NCI-H146 treated with DMSO at 0.1 percent for 48 hours (cell line): ENCODE results near the gene CLSTN2.

Source experiments
- DNase-seq: peaks from one replicate; lab custom pipeline; 2025; ENCODE audit not compliant: unreplicated experiment; lab: John Stamatoyannopoulos, UW

CLSTN2 gene

DNA sequence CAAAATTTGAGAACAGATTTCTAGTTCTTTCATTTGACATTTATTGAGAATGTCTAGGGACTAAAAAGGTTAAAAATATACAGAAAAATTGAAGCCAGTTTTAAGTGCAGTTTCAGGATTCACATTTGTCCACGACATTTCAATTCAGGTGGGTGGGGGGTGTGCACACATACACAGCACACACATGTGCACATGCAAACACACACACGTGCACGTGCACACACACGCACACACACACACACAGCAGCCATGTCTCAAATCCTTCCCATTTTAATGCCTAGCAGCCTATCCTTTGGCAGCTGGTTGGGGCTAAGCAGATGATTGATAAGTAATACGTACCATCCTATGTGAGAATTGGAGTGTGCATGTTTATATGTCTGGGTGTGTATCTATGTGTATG is 504.5 kb downstream of the CLSTN2 start:
- no peak for DNase-seq

DNA sequence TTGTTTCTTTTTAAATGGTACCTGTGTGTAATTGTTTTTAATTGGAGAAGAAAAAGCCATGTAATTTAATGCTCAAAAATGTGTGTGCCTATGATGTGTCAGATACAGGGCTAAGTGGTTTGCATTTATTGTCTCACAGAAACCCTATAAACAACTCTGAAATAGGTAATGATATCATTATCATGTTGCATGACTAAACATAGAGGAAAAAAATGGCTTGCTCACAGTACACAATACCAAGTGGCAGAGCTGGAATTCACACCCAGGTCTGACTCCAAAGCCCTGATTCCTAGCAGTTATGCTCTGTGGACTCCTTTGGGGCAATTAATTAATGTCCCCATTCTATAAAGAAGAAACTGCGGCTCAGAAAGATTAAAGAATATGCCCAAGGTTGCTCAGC is 505.5 kb downstream of the CLSTN2 start:
- no peak for DNase-seq

DNA sequence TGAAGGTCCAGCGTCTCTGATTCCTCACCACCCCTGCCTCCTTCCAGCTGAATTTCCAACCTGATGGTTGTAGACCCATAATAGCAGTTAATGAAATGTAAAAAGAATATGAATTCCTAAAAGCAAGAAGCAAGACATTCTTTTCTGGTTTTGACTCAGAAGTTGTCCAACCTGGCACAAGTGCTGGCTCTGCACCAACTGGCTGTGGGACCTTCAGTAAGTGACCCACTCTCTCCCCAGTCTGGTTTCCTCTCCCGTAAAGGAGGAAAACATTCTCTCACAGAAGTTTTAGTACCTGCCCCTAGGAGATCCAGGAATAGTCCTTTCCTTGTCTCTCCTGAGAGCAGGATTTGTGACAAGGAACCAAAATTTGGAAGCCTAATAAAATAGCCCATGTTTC is 506.0 kb downstream of the CLSTN2 start:
- DNase-seq: no peak

DNA sequence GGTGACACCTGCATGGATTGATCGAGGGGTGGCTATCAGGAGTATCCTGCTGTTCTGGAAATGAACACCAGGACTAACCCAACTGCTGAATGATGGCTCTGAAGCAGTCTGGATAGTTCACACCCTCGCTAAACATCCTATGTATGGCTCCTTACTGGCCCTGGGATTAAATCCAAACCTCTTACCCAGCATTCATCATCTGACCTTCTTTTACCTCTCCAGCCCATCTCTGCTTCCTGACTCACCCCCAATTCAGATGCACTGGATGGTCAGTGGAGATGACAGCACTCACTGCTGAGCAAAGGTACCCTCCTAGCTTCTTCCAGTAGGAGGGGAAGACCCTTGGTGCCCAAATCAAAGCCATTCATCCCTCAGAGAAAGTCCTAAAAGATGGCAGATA is 507.6 kb downstream of the CLSTN2 start:
- no peak for DNase-seq

DNA sequence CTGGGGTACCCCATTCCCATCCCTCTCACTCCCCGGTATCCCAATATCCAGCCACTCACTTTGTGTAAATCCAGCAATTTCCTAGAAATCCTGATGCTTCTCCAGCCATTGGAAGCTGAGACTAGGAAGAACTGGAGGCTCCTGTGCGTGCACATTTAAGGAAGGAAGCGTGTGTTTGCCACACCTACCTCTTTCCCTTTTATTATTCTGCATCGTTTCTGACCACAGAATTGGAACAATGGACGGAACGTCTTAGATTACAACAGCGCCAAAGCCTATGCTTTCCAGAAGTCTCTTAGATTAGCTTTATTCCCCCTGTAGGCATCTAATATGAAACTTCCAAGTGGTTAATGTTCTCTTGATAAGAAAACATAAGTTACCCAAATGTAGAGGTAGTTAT is 508.1 kb downstream of the CLSTN2 start:
- no peak for DNase-seq

DNA sequence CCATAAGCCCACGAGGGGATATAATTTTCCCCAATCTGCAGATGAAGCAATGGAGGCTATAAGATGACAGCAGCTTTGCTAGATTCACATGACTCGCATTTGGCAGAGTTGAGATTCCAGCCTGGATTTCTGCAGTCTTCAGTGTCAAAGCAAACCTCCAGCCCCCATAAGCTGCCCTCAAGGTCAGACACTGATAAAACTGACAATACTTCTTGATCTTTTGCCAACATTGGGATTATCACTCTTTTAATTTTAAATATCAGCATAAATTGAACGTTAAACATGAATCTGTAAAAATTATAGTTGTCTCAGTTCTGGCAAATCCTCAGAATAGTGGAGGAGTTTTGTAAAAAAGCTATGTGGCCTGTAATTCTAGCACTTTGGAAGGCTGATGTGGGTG is 508.8 kb downstream of the CLSTN2 start:
- DNase-seq: no peak

DNA sequence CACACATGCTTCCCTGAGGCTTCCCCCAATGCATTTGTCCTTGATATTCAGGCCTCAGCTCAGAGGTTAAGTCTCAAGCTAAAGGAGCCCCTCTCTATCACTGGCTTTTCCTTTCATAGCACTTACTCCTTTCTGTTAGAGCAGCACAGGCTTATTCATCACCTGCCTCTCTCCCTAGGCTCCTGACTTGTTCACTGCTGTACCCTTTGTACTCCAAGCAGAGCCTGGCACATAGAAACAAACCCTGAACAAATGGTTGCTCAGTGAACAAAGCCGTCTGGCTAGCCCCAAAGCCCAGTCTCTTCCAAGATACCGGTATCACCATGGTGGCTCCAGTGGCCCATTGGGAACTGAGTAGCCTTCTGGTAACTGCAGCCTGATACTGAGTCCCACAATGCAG is 511.7 kb downstream of the CLSTN2 start:
- no peak for DNase-seq

DNA sequence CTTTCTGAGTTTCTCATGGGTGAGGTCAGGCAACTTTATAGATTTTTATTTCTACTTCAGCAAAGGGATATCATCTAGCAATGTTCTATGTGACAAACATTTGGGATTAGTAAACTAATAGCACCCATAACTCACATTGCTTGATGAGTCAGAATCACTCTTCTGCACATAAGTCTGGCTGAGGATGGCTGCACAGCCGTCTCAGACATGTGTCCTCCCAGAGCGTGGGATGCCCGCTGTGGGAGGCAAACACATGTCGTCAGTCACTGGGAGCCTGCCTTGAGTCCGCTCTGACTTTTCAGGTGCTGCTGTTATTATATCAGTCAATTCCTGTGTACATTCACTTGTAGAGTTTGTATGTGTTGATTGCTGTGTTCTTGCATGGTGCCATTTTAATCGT is 512.2 kb downstream of the CLSTN2 start:
- DNase-seq: no peak

DNA sequence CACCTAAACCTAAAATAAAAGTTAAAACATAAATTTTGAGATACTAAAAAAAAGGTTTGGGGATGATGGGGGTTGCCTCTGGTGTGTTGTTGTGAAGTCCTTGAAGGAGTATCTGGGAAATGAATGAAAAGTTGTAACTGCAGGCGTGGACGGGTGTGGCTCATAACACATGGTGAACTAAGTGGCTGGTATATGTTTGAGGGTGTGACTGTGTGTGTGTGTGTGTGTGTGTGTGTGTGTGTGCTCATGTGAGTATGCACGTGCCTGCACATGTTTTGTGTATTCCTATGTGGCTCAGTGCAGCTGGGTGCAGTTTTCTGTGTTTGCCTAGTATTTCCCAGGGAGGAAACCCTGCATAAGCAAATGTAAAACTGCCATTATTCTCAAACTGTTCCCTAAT is 513.0 kb downstream of the CLSTN2 start:
- DNase-seq: no peak

DNA sequence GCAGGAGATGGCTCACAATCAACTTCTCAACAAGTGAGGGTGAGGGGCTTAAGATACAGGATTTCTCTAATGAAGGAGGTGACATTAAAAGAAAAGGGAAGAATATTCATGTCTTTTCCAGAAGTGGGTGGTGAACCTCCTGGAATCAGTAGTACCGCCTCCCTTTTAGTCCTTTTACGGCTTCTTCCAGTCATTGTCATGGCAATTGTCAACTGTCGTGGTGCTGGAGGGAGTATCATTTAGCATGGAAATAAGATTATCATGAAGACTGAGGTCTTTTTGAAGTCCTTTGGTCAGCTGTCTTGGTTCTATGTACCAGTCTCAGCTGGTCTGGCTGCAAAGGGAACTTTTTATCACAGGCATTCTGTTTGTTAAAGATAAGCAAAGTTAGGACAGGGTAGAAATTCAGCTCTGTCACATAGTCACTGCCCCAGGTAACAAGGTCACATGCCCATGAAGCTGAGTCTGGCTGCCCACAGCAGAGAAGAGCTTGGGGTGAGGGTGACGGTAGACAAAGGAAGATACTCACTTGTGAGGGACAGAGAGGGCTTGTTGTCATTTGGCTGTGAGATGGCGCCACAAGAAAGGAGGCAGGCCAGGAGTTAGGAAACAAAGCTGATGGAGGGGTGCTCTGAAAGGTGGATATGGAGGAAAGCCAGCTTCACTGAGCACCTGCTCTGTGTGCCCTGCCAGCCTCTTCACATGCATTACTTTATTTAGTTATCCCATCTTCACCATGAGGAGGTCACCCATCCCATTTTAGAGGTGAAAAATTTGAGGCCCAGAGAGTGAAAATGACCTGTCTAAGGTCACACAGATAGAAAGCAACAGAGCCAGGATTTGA is 514.6 kb downstream of the CLSTN2 start:
- DNase-seq: no peak

DNA sequence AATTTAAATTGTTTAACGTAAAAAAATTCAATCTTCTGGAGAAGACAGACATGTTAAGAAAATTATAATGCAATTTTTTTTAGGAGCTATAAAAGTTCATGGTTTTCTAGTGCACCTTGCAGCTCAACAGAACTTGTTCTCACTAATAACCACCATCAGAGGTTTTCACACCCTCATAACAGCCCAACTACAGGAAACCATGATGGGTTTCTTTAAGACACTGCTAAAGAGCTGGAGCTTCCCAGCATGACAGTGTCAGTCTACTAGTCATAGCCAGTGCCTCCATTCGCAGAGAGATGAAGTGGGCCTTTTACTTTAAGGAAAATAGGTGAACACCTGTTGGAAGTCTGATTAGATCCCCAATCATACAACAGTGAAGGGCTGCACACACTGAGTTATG is 518.8 kb downstream of the CLSTN2 start:
- DNase-seq: no peak

DNA sequence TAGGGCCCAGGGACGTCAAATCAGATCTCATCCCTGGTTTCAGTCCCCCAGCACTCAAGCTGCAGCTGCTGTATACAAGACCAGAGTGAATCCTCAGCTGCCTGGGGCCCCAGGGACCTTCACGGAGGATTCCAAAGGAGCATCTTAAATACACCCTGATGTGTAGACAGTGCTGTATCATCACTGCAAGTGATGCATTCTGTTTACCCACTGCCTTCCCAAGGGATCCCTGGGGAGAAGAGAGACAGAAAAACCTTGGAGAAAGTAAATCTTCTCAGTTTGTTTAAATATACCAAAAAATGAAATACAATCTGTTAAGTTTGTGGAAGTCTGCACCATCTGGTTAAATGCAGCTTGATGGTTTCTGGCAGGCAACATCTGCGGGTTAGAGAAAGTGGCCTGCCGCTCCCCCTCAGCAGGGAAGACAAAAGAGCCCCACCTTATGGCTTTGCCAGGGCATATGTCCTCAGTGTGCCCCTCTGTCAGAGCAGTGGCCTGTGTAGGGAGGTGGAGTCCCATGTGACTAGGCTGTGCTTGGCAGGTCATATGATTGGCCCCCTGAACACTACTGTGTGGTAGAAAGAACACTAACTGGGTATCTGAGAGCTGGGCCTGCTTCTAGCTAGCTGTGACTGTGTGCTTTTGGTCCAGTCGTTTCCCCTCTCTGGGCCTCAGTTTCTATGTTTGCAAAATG is 520.7 kb downstream of the CLSTN2 start:
- no peak for DNase-seq

DNA sequence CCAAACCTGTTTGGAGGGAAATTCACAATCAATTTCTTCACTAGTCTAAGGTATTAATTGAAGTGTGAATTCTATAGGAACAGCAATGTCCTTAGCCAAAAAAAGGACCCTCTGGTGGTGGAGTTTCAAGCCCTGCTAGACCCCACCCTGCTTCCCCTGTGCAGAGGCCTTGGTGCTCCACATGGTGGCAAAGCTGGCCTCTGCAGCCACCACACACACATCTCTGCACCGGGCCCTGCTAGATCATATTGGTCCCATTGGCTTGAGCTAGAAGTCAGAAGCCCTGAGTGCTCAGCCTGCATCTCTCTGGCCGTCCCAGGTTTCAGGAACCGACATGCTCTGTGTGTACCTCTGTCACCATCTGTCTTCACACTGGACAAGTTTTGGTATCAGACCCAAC is 522.0 kb downstream of the CLSTN2 start:
- no peak for DNase-seq

DNA sequence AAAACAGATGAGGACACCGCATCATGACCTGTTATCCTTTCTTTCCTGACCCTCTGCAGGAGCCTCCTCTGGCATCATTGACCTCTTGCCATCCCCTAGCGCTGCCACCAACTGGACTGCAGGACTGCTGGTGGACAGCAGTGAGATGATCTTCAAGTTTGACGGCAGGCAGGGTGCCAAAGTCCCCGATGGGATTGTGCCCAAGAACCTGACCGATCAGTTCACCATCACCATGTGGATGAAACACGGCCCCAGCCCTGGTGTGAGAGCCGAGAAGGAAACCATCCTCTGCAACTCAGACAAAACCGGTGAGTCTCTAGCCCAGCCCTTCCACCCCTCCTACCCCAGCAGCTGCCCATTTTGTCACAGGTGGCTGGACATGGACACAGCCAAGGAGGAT is 524.5 kb downstream of the CLSTN2 start:
- DNase-seq: no peak

DNA sequence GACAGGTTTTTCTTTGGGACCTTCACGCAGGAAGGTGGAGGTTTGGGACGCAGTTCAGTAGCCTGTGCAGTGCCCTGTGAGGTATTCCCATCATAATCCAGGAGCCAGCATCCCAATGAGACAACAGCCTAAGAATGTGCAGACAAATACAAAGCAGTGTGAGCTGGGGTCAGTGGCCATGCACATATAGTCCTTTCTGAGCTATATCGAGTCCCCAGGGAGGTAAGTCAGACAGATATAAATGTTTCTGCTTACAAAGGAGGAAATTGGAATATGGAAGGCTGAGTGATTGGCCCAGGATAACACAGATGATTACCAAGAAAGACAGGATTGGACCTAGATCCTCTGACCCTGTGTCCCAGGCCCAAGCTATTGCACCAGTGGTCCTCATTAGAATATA is 526.3 kb downstream of the CLSTN2 start:
- no peak for DNase-seq

DNA sequence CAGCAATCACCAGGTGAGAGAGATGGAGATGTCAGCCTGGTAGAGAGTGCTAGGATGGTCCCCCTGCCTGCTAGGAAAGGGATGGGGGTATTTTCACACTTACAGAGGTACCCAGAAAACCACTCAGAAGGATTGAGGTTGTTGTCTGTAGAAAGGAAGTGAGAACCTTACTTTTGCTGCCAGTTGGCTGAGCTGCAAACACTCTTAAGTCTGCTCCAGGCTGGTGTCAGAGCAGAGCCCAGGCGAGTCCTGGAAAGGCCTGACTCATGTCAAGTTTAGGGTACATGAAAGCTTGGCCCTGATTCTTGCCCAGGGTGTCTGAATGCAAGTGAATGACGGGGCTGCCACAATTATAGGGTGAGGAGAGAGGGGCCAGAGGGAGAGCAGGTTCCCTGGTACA is 528.4 kb downstream of the CLSTN2 start:
- no peak for DNase-seq

DNA sequence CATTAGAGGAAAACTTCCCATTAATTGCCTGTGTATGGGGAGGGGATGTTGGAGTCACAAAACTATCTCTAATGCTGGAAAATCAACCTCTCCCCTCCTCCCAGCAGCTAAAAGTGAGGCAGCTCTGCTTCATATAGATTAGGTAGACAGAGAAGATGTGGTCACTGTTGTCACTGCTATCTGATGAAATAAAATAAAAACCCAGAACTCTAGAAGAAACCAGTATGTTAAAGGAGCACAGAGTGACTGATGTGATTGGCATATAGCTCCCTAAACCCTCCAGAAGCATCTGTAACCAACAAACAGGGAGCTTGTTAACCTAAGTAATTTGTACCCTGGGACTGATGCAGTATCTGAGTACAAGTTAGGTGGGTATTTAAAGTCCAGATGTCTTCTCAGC is 531.0 kb downstream of the CLSTN2 start:
- no peak for DNase-seq

DNA sequence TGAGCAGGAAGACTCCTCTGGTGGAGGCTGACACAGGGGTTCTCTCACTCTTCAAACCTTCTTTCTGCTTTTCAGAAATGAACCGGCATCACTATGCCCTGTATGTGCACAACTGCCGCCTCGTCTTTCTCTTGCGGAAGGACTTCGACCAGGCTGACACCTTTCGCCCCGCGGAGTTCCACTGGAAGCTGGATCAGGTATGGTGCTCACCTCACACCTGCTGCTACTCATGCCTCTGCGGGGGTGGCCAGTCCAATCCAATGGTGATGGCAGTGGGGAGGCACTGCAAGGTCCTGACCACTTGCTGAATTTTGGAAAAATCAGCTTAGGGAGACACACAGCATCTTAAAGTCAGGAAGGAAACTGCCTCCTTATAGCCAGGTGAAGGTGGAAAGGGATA is 531.5 kb downstream of the CLSTN2 start:
- no peak for DNase-seq

DNA sequence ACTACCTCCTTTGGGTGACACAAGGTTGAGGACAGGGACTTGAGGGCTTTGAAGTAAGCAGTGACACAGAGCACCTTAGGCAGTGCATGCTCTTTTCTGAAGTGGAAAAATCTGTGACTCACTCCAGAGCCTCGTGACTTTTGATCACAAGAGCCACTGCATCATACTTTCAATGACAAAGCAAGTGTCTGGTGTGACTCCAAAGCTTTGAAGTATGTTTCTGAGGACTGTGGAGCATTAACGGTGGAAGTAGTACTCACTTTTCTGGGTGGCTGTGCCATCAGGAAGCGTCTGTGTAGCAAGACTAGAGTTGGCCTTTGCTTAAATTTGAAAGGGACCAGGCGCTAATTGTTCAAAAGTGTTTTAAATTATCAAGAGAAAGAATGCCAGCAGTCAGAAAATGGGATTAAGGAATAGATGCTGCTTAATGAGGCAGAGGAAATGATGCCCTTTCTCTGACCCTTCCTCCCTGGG is 532.2 kb downstream of the CLSTN2 start:
- DNase-seq: no peak

DNA sequence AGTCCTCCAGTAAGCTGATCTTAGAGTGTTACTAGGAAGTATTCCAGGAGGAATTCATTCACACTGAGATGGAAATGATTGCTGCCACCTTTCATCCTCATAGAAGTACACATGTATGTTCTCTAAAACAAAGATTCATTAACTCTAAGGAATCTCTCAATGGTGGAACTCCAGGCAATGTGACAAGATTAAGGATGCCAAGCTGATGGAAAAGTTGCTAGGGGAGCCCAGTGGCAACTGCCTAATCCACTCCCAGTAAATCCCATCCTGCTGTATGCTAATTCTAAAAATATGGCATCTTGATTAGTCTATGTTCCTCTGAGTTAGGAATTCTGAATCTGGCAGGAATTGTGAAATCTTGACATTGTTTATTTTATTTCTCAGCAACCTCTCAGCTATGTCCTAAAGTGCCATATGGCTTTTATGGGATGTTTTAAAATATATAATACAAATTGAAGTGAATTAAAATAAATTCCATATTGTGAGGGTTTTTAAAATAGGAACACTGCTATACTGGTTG is 532.9 kb downstream of the CLSTN2 start:
- no peak for DNase-seq

DNA sequence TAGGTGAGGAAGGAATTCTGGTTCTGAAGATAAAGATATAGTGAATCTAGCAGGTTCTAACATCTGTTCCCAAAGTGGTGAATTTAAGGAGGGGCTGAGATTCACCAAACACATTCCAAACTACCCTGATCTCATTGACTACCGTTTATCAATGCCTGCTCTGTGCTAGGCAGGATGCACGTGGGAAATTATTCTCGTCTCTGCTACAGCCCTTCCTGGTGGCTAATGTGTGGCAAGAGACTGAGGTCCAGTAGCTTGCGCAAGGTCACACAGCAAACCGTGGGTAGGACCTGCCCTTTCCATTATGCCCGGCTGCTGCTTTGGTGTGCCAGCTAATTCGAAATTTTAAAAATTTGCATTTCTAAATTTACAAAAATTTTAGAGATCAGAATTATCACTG is 533.4 kb downstream of the CLSTN2 start:
- no peak for DNase-seq

DNA sequence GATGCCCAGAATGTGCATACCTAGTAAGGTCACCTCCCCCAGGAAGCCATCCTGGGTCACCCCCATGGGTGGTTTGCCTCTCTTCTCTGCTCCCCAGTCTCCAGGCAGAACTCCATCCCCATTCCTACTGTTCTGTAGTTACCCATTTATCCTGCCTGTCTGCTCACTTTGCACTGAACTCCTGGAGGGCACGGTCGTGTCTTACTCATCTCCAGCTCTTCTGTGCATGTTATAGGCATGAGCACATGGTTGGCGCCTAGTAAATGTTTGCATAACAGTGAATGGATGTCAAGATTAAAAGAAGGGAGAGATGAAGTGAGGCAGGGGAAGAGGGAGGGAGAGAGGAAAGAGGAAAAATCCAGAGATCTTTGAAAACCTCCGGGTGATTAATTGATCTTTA is 534.5 kb downstream of the CLSTN2 start:
- DNase-seq: no peak
